Parathyroid adenoma (tissue), 2 donors: ENCODE results near the gene BGN.

ENCODE experiments used
- H2AFZ ChIP-seq: fragments of 300-600 bp; sonication (generic); one replicate; pipeline ENCODE4 v1.7.0; 2017; ENCODE audit warnings: antibody characterized with exemption, mild to moderate bottlenecking
- H3K27ac ChIP-seq: fragments of 300-600 bp; sonication (generic); one replicate; pipeline ENCODE4 v1.7.0; 2017
- H3K27me3 ChIP-seq: fragments of 300-600 bp; sonication (generic); one replicate; pipeline ENCODE4 v1.7.0; 2017; ENCODE audit warnings: low read length; ENCODE audit not compliant: control insufficient read depth, insufficient read depth
- H3K36me3 ChIP-seq: fragments of 300-600 bp; sonication (generic); one replicate; pipeline ENCODE4 v1.7.0; 2017; ENCODE audit warnings: low read length; ENCODE audit not compliant: control insufficient read depth, insufficient read depth
- H3K4me1 ChIP-seq: fragments of 300-600 bp; sonication (generic); one replicate; pipeline ENCODE4 v1.7.0; 2017; ENCODE audit warnings: control low read depth
- H3K4me2 ChIP-seq: fragments of 300-600 bp; sonication (generic); one replicate; pipeline ENCODE4 v1.7.0; 2017; ENCODE audit warnings: low read length
- H3K4me3 ChIP-seq: fragments of 300-600 bp; sonication (generic); one replicate; pipeline ENCODE4 v1.7.0; 2017; ENCODE audit warnings: low read depth, low read length
- H3K79me2 ChIP-seq: fragments of 300-600 bp; sonication (generic); one replicate; pipeline ENCODE4 v1.7.0; 2017; ENCODE audit warnings: control low read depth
- H3K9ac ChIP-seq: fragments of 300-600 bp; sonication (generic); one replicate; pipeline ENCODE4 v1.7.0; 2017; ENCODE audit warnings: mild to moderate bottlenecking
- H3K9me3 ChIP-seq: fragments of 300-600 bp; sonication (generic); one replicate; pipeline ENCODE4 v1.7.0; 2017; ENCODE audit warnings: low read length; ENCODE audit not compliant: control insufficient read depth
- TF ChIP-seq, protein P1 (sequence below): fragments of 300-600 bp; sonication (generic); IDR thresholded peaks from one replicate; pipeline ENCODE4 v1.7.0; 2017; ENCODE audit warnings: antibody characterized with exemption, mild to moderate bottlenecking
- donor health status: primary hyperparathyroidism.

Gene BGN

DNA sequence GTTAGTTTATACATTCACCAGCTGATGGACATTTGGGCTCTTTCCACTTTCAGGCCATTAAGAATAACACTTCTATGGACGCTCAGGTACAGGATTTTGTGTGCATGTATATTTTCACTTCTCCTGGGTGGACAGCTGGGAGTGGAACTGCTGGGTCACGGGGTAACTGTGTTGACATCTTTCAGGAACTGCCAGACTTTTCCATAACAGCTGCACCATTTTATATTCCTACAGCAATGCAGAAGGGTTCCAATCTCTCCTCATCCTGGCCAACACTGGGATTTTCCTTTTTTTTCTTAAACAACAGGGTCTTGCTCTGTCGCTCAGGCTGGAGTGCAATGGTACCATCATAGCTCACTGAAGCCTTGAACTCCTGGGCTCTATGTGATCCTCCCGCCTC lies 36.3 kb upstream of the BGN start:
- Histone ChIP-seq H3K9me3 (no peaks in the 10 kb centered on the region), H3K79me2 (no peaks in the 10 kb centered on the region), H3K36me3 (no peaks in the 10 kb centered on the region), H3K9ac (no peak overlapping the region), H3K27me3 (no peaks in the 10 kb centered on the region), H2AFZ (no peak overlapping the region), H3K4me1 (no peaks in the 10 kb centered on the region), H3K4me2 (no peak overlapping the region), H3K27ac (no peak overlapping the region), H3K4me3 (no peak overlapping the region)
- TF ChIP-seq, protein P1, sequence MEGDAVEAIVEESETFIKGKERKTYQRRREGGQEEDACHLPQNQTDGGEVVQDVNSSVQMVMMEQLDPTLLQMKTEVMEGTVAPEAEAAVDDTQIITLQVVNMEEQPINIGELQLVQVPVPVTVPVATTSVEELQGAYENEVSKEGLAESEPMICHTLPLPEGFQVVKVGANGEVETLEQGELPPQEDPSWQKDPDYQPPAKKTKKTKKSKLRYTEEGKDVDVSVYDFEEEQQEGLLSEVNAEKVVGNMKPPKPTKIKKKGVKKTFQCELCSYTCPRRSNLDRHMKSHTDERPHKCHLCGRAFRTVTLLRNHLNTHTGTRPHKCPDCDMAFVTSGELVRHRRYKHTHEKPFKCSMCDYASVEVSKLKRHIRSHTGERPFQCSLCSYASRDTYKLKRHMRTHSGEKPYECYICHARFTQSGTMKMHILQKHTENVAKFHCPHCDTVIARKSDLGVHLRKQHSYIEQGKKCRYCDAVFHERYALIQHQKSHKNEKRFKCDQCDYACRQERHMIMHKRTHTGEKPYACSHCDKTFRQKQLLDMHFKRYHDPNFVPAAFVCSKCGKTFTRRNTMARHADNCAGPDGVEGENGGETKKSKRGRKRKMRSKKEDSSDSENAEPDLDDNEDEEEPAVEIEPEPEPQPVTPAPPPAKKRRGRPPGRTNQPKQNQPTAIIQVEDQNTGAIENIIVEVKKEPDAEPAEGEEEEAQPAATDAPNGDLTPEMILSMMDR, result no peak

DNA sequence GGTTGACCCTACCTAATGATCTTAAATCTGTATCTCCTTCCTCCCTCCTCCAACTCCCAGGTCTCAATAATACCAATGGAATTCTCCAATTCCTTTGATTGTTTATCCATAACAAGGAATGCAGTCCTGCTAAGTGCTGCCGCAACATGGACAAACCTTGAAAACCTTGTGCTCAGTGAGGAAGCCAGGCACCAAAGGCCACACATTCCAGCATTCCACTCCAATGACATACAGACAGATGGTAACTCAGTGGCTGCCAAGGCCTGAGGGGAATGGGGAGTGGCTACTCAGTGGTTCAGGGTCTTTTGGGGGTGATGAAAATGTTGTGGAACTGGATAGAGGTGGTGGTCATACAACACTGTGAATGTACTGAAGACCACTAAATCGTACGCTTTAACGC lies 34.8 kb upstream of the BGN start:
- Histone ChIP-seq H3K79me2 (no peaks in the 10 kb centered on the region), H3K27me3 (no peaks in the 10 kb centered on the region), H2AFZ (no peak overlapping the region), H3K36me3 (no peaks in the 10 kb centered on the region), H3K27ac (no peak overlapping the region), H3K4me3 (no peak overlapping the region), H3K9ac (no peak overlapping the region), H3K4me2 (no peak overlapping the region), H3K4me1 (no peaks in the 10 kb centered on the region), H3K9me3 (no peaks in the 10 kb centered on the region)
- TF ChIP-seq, protein P1, result no peak

DNA sequence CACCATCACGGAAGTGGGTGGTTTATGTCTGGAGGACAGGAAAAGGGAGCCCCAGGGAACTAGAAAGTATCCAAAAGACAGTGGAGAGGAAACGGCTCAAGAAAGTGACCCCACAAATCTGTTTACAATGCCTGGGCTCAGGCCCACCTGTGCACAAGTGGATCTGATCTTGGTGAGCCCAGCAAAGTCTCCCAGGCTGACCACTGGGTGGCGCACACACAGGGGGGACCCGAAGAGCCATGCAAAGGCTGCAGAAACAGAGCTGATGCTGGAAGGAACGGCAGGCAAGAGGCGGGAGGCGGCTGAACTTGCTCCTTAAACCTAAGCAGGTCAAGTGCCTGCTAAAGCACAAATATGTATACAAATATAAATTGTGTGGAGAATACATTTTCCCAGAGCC lies 34.0 kb upstream of the BGN start:
- no peak overlapping the region for H2AFZ ChIP-seq
- no peak overlapping the region for H3K4me3 ChIP-seq
- no peaks in the 10 kb centered on the region for H3K4me1 ChIP-seq
- H3K4me2 ChIP-seq, result no peak overlapping the region
- TF ChIP-seq, protein P1, result peak; percentile 26
- H3K27me3 ChIP-seq, result no peaks in the 10 kb centered on the region
- no peak overlapping the region for H3K27ac ChIP-seq
- no peaks in the 10 kb centered on the region for H3K9me3 ChIP-seq
- no peaks in the 10 kb centered on the region for H3K36me3 ChIP-seq
- H3K79me2 ChIP-seq, result no peaks in the 10 kb centered on the region
- H3K9ac ChIP-seq, result no peak overlapping the region

DNA sequence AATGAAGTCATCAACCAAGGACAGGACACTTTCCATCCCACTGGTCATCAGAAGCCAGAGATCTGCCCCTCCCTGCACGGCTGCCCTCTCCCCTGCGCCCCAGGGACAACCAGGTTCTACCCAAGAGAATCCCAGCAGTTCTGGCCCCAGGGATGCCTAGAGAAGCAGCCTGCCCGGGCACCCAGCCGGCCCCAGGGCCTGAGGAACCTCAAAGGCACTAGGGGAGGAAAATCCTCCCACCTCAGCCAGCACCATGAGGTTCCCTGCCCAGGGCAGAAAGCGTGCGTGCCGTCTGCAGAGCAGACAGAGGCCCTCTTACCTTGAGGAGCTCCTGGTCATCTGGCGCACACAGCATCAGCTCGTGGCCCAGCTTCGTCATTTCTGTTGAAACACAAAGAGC lies 32.5 kb upstream of the BGN start:
- Histone ChIP-seq H3K27me3 (no peaks in the 10 kb centered on the region), H3K36me3 (no peaks in the 10 kb centered on the region), H3K79me2 (no peaks in the 10 kb centered on the region), H3K9ac (no peak overlapping the region), H3K4me3 (no peak overlapping the region), H3K27ac (no peak overlapping the region), H3K4me2 (no peak overlapping the region), H2AFZ (no peak overlapping the region), H3K4me1 (no peaks in the 10 kb centered on the region), H3K9me3 (no peaks in the 10 kb centered on the region)
- TF ChIP-seq, protein P1, result no peak

DNA sequence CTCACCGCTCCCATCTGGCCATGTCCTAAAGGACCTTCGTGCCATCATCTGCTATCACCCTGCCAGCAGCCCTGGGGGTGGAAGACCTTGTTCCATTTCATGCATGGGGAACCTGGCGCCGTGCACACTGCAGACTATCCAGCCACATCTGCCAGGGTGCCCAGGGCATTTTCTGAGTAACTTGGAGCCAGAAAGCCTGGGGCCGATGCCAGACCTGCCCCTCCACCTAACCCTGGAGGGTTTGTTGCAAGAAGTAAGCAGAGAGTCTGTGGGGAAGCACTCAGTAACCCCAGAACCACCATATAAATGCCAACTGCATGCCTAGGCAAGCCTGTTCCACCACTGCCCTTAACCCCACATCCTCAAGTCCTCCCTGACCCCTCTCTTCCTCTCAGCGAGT lies 31.7 kb upstream of the BGN start:
- Histone ChIP-seq H3K4me2 (no peak overlapping the region), H3K9ac (no peak overlapping the region), H3K9me3 (no peaks in the 10 kb centered on the region), H2AFZ (no peak overlapping the region), H3K27me3 (no peaks in the 10 kb centered on the region), H3K79me2 (no peaks in the 10 kb centered on the region), H3K4me1 (no peaks in the 10 kb centered on the region), H3K36me3 (no peaks in the 10 kb centered on the region), H3K27ac (no peak overlapping the region), H3K4me3 (no peak overlapping the region)
- TF ChIP-seq, protein P1, result no peak
